Activated naive CD8-positive, alpha-beta T cell treated with anti-CD3 and anti-CD28 coated beads, Interleukin-2, amount 50 U/mL, for 16 hours (primary cell): ENCODE results near the gene TMEM11.
"Not testable (repeated sequence)": the region's sequence is repeated elsewhere in the genome, so short reads cannot be mapped to it uniquely, and the experiment has no call there.

ENCODE experiments used
- DNase-seq: peaks from one replicate; pipeline ENCODE4 v3.0.0-alpha.2; 2020; ENCODE audit warnings: low read depth, low spot score

The TMEM11 gene

DNA sequence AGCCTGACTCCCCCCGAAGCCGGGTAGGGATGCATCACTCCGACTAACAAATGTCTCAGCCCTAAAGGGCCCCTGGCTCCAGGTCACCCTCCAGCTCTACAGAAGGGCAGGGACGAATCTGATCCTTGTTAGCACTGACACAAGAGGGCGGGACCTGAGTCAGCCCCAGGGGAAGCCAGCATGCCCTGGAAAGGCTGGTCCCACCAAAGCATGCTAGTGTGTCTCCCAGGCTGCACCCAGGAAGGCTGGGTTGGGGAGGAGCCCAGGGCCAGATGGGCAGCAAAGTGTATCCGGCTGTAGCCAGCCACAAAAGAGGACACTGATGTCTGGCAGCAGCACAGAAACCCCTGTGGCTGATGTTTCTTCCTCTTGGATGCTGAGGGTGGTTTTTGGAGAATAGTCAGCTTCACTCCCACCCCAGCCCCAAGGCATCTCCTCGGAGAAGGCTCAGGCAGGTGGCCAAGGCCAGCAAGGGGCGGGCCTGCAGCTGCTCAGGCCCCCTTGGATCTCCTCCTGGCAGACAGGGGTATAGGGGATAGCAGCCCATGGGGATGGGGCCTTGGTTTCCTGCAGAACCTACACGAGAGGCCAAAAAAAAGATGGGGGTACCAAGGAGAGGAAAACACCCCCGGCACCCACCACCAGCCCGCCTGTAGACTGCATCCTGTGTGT is 28.2 kb upstream of the TMEM11 start:
- no peak for DNase-seq

- no peak for DNase-seq
These were observed 27.6 kb upstream of the TMEM11 start for GRCh38 chr17:21241564-21241963.

- no peak for DNase-seq
These were observed 26.6 kb upstream of the TMEM11 start for GRCh38 chr17:21240369-21241055.

GRCh38 chr17:21239680-21240368 is 25.9 kb upstream of the TMEM11 start:
- DNase-seq, result no peak

- DNase-seq, result no peak
These were observed 22.0 kb upstream of the TMEM11 start for GRCh38 chr17:21235921-21236320.

DNA sequence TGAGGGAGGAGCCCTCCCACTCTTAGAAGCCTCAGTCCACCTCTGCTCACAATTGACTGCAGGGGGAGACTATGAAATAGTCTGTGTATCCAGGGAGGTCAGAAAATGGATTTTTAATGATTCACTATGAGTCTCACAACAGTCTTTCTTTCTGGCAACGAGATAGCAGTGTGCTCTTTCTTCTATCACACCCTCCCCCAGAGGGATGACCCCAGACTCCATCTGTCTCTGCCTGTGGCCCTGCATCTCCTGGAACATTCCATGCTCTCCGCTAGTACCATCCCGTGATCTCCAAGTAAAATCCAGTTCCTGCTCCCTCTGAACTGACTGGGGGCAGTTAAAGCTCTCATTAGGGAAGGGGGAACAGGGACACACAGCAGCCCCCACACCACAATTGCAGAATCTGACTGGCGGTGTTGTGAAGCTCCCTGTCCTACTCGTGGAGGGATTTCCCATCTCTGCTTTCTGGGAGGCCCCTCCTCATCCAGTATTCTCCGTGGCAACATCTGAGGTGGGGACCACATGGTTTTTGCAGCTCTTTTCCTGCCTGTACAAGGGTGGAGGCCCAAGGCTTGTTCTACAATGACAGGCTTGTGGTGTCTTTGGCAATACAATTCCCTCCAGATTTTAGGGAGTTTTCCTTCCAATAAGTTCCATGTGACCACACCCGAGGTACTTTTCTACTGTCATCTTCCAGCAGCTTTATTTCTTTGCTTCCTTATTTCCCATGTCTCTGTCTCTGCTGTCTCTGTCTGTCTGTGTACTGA is 19.8 kb upstream of the TMEM11 start:
- DNase-seq, result no peak

DNA sequence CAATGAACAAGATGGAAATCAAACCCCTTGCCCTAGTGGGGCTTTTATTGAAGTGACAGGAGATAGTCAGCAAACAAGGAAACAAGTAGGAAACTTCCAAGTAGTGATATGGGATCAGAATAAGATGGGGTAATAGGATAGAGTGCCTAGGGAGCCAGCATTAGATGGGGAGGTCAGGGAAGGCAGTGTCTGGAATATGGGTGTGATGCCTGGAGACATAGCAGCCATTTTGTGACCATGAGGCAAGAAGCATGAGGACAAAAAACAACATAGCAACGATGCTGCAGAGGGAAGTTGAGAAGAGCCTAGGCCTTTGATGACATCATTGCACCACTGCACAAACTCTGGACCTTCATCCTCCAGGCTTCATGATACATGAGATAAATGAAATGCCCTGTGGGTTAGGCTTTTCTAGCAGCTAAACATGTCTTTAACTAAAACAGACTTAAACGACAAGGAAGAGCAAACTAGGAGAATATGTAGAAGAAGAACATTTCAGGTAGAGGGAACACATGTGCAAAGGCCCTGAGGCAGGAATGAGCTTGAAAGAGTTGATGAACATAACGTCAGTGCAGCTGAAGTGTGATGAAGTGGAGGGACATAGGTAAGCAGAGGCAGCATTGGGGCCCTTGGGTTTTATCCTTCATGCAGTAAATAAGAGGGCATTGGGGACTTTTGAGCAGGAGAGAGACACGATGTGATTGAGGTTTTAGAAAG is 18.2 kb upstream of the TMEM11 start:
- DNase-seq, result no peak

- DNase-seq, result no peak
These were observed 17.6 kb upstream of the TMEM11 start for GRCh38 chr17:21231533-21231932.

- DNase-seq, result no peak
These were observed 14.9 kb upstream of the TMEM11 start for GRCh38 chr17:21228845-21229244.

DNA sequence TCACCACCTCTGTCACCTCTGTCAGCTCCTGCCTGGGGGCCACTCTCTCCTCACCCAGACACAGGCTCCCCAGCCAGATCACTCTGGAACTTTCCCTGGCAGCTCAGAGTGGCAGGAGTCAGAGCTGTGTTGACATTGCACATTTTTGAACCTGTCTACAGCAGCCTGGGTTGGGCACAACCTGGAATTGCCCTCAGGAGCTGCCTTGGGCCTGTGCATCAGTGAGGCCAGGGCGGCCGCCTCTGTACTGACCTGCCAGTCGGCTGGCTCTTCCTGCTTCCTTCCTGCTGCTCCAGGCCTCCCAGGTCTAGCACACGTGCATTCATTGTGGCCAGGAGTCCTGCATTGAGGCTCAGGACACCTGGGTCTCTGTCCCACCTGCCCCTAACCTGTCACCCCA is 14.2 kb upstream of the TMEM11 start:
- no peak for DNase-seq

- not testable (repeated sequence) for DNase-seq
These were observed 13.3 kb upstream of the TMEM11 start for GRCh38 chr17:21227277-21227676.

DNA sequence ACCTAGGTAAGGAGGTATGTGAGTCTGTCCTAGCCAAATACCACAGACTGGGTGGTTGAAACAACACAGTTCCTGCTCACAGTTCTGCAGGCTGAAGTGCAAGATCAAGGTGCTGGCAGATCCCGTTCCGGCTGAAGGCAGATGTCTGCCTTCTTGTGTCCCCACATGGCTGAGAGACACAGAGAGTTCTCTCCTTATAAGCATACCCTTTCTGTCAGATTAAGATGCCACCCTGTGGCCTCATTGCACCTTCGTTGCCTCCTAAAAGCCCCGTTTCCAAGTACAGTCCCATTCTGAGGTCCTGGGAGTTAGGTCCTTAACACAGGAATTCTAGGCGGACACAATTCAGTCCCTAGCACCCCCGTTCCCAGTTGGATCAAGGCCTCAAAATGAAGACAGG is 9.1 kb upstream of the TMEM11 start:
- DNase-seq, result no peak

- DNase-seq, result no peak
These were observed 4.9 kb upstream of the TMEM11 start for GRCh38 chr17:21218831-21219380.

- no peak for DNase-seq
These were observed 4.1 kb upstream of the TMEM11 start for GRCh38 chr17:21218101-21218500.

- DNase-seq, result no peak
These were observed 3.4 kb upstream of the TMEM11 start for GRCh38 chr17:21217346-21217745.

GRCh38 chr17:21215935-21216334 is 2.0 kb upstream of the TMEM11 start:
- no peak for DNase-seq

DNA sequence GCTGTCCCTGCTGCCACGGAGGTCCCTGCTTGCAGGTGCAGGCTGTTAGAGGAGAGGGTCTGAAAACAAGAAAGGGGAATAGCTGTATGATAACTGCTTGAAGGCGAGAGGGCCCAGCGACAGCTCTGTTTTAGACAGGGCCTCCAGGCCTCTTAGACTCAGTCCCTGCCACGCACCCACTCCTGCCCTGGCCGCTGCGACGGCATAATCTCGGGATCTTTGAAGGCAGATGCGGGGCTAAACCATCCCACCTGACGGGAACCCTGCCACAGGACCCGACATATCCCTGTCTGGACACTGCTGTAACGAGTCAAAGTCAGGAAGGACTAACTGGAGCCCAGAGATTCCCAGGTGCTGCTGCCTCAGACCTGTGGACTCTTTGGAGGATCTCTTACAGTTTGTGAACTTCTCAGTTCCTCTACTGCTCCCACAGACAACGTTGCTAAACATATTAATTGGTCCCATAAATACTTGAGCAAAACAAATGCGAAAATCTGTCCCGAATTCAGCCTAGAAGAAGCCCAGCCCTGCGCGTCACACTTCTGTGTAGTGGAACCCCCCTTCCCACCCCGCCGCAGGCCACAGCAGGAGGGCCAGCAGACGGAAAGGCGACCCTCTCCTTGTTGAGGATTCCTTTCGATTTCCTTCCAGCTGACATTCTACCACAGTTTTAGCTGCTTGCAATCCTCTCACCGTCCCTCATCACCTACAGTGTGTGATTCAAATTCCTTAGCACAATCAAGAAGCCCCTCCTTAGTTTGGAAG is 998 bp upstream of the TMEM11 start:
- no peak for DNase-seq

- DNase-seq, result no peak
These were observed 335 bp downstream of the TMEM11 start for GRCh38 chr17:21213638-21214014.

- DNase-seq, result no peak
These were observed 929 bp downstream of the TMEM11 start for GRCh38 chr17:21212826-21213637.
